HepG2 (cell line): ENCODE results near the gene CS. TPM values are rescaled to one million over a fixed set of nuclear protein-coding genes. Genes with fewer than 3 reads are reported as not detected.
A peak's percentile ranks its signal among the peaks of the same experiment; 100 is the strongest.

Experiments
- ATF7-NPFF ChIP-seq: sonication (generic); formaldehyde crosslinking; IDR thresholded peaks from 2 replicates; pipeline ENCODE4 v1.8.1; 2023; ENCODE audit warnings: mild to moderate bottlenecking, low read depth, missing genetic modification reagents, moderate library complexity
- IRF1 ChIP-seq: sonication (generic); formaldehyde crosslinking; IDR thresholded peaks from 2 replicates; pipeline ENCODE4 v1.4.0; 2020; ENCODE audit warnings: low read depth, mild to moderate bottlenecking, missing genetic modification reagents
- ISL2 ChIP-seq: sonication (generic); formaldehyde crosslinking; IDR thresholded peaks from 2 replicates; pipeline ENCODE4 v1.5.0; 2020; ENCODE audit warnings: missing genetic modification reagents
- MAZ ChIP-seq, 2 experiments: sonication (generic) in 1 of 2; formaldehyde crosslinking in 1 of 2; IDR thresholded peaks; 2 replicates each; pipeline versions ENCODE4 v1.5.0 to v1.6.1; 2012 to 2020; ENCODE audit warnings: low read depth in 2 of 2, mild to moderate bottlenecking in 2 of 2, borderline replicate concordance in 1 of 2, improper control_type of control experiment in 1 of 2, low read length in 1 of 2, missing genetic modification reagents in 1 of 2, moderate library complexity in 1 of 2
- POLR2A ChIP-seq, 2 experiments: IDR thresholded peaks; 2 replicates each; pipeline ENCODE4 v1.6.1; 2011; ENCODE audit warnings: low read depth in 2 of 2, low read length in 2 of 2, mild to moderate bottlenecking in 1 of 2, moderate library complexity in 1 of 2; ENCODE audit not compliant: insufficient read depth in 1 of 2
- RCOR2 ChIP-seq: IDR thresholded peaks from 2 replicates; pipeline ENCODE4 v1.6.1; 2016; ENCODE audit warnings: missing biosample characterization, missing genetic modification reagents
- SMAD9 ChIP-seq: sonication (generic); formaldehyde crosslinking; IDR thresholded peaks from 2 replicates; pipeline ENCODE4 v1.5.1; 2020; ENCODE audit warnings: mild to moderate bottlenecking, missing genetic modification reagents
- SP1 ChIP-seq, 2 experiments: fragments of 450-650 bp in 1 of 2; sonication (generic) in 1 of 2; formaldehyde crosslinking in 1 of 2; IDR thresholded peaks; 2 replicates each; pipeline versions ENCODE4 v1.4.0 to v1.6.1; 2016 to 2020; ENCODE audit warnings: missing genetic modification reagents in 1 of 2
- ZFY ChIP-seq: sonication (generic); formaldehyde crosslinking; IDR thresholded peaks from 2 replicates; pipeline ENCODE4 v1.4.0; 2020; ENCODE audit warnings: missing genetic modification reagents
- ZGPAT ChIP-seq: IDR thresholded peaks from 2 replicates; pipeline ENCODE4 v1.6.1; 2016; ENCODE audit warnings: mild to moderate bottlenecking
- ZNF124 ChIP-seq: sonication (generic); formaldehyde crosslinking; IDR thresholded peaks from 2 replicates; pipeline ENCODE4 v1.4.0; 2020; ENCODE audit warnings: missing genetic modification reagents
- ZNF138 ChIP-seq: sonication (generic); formaldehyde crosslinking; IDR thresholded peaks from 2 replicates; pipeline ENCODE4 v1.5.0; 2020; ENCODE audit warnings: mild to moderate bottlenecking, low read depth, missing genetic modification reagents
- ZNF317 ChIP-seq: sonication (generic); formaldehyde crosslinking; IDR thresholded peaks from 2 replicates; pipeline ENCODE4 v1.5.0; 2020; ENCODE audit warnings: mild to moderate bottlenecking, missing genetic modification reagents
- ZNF580 ChIP-seq: IDR thresholded peaks from 2 replicates; pipeline ENCODE4 v1.6.1; 2016; ENCODE audit warnings: low read depth, borderline replicate concordance
- polyA plus RNA-seq, 8 experiments: library from polyadenylated mRNA; depleted of rRNA in 3 of 8; stranded (reverse) in 7 of 8; unstranded in 1 of 8; fragments of >200 nt; fragmentation: Illumina TruSeq in 4 of 8; extraction: Trizol in 4 of 8; gene quantifications; 2 replicates each; pipeline versions ENCODE4 v1.2.1 to v1.2.3, GENCODE V29; 2011 to 2016; ENCODE audit warnings: low read depth in 4 of 8, missing spikeins in 1 of 8, mixed read lengths in 1 of 8; ENCODE audit not compliant: insufficient read depth in 1 of 8
- total RNA-seq, 5 experiments: library from RNA; depleted of rRNA; stranded (reverse); fragments of >200 nt; fragmentation: Illumina TruSeq; extraction: Trizol; gene quantifications; 2 replicates each; pipeline ENCODE4 v1.2.3, GENCODE V29; 2016; ENCODE audit warnings: low read depth in 1 of 5
- TF ChIP-seq, protein P1 (sequence below): sonication (generic); formaldehyde crosslinking; IDR thresholded peaks from 2 replicates; pipeline ENCODE4 v1.9.0; 2022; ENCODE audit warnings: missing genetic modification reagents, mild to moderate bottlenecking, borderline replicate concordance
- TF ChIP-seq, protein P2 (sequence below): sonication (generic); IDR thresholded peaks from 2 replicates; pipeline ENCODE4 v1.6.1; 2016; ENCODE audit warnings: low read depth, borderline replicate concordance
- TF ChIP-seq, protein P3 (sequence below): sonication (generic); formaldehyde crosslinking; IDR thresholded peaks from 2 replicates; pipeline ENCODE4 v1.4.0; 2020; ENCODE audit warnings: missing genetic modification reagents

CS gene
- total and polyA plus RNA-seq, 2 of the 13 experiments (the other 11 are each of a cell fraction or from before 2014, with no cell fraction given): 173 to 175 TPM

DNA sequence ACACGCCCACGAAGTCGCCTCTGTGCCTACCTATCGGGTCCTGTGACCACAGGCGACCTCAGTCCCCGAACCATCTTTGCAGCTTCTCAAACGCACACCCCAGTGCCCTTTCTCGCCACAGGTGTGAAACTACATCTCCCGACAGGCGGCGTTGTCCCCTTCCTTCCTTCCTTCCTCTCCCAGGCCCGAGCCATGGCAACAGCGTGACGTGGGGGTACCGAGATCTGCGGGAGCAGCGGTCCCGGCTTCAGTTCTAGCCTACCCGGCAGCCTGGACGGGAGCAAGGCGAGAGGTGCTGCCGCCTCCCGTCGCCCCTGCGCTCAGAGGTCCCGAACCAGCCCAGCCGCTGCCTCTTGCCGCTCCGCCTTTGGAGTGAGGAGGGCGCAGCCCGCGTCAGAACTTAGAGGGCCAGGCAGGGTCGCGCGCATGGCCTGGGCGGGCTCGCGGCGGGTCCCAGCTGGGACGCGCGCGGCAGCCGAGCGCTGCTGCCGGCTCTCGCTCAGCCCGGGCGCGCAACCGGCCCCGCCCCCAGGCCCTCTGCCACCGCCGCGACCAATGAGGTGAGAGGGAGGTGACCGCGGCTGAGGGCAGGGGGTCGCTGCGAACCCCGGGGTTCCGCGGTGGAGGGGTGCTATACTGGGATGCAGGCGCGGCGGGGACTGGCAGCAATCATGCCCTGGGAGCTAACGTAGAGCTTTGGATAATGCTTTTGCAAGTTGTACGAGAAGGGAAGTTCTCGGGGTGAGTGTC, 33.3 kb downstream of the CS start, which contains the start of gene COQ10A (continued):
- TF ChIP-seq ZNF124: peak; percentile 75; the same call in 1 of the 2 replicates
- TF ChIP-seq SMAD9 (CRISPR knock-in tag): no peak
- peak; percentile 37; the same call in 1 of the 2 replicates for TF ChIP-seq RCOR2 (CRISPR knock-in tag)
- TF ChIP-seq MAZ (IDR thresholded peaks at IDR 0.05; ENCODE audit: borderline replicate concordance, low read depth, low read length): no peak
- peak; percentile 82 for TF ChIP-seq MAZ (CRISPR knock-in tag; IDR thresholded peaks at IDR 0.05; ENCODE audit: low read depth)
- TF ChIP-seq POLR2A (IDR thresholded peaks at IDR 0.05; ENCODE audit: insufficient read depth in 1 of 2, low read depth in 2 of 2, low read length in 2 of 2): peak; percentile 90 to 92
- TF ChIP-seq, protein P1, sequence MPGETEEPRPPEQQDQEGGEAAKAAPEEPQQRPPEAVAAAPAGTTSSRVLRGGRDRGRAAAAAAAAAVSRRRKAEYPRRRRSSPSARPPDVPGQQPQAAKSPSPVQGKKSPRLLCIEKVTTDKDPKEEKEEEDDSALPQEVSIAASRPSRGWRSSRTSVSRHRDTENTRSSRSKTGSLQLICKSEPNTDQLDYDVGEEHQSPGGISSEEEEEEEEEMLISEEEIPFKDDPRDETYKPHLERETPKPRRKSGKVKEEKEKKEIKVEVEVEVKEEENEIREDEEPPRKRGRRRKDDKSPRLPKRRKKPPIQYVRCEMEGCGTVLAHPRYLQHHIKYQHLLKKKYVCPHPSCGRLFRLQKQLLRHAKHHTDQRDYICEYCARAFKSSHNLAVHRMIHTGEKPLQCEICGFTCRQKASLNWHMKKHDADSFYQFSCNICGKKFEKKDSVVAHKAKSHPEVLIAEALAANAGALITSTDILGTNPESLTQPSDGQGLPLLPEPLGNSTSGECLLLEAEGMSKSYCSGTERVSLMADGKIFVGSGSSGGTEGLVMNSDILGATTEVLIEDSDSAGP (CRISPR knock-in tag): peak; percentile 84
- TF ChIP-seq ZNF580: peak; percentile 44; the same call in 1 of the 2 replicates
- TF ChIP-seq ZNF317: 0 out of 2 replicates have a peak, but pooled peaks have one; percentile 35
- TF ChIP-seq, protein P2, sequence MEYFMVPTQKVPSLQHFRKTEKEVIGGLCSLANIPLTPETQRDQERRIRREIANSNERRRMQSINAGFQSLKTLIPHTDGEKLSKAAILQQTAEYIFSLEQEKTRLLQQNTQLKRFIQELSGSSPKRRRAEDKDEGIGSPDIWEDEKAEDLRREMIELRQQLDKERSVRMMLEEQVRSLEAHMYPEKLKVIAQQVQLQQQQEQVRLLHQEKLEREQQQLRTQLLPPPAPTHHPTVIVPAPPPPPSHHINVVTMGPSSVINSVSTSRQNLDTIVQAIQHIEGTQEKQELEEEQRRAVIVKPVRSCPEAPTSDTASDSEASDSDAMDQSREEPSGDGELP: peak; percentile 84; the same call in 1 of the 2 replicates
- TF ChIP-seq ZFY (CRISPR knock-in tag): peak; percentile 90
- peak; percentile 83; the same call in 1 of the 2 replicates for TF ChIP-seq ZGPAT (CRISPR knock-in tag)
- TF ChIP-seq, protein P3, sequence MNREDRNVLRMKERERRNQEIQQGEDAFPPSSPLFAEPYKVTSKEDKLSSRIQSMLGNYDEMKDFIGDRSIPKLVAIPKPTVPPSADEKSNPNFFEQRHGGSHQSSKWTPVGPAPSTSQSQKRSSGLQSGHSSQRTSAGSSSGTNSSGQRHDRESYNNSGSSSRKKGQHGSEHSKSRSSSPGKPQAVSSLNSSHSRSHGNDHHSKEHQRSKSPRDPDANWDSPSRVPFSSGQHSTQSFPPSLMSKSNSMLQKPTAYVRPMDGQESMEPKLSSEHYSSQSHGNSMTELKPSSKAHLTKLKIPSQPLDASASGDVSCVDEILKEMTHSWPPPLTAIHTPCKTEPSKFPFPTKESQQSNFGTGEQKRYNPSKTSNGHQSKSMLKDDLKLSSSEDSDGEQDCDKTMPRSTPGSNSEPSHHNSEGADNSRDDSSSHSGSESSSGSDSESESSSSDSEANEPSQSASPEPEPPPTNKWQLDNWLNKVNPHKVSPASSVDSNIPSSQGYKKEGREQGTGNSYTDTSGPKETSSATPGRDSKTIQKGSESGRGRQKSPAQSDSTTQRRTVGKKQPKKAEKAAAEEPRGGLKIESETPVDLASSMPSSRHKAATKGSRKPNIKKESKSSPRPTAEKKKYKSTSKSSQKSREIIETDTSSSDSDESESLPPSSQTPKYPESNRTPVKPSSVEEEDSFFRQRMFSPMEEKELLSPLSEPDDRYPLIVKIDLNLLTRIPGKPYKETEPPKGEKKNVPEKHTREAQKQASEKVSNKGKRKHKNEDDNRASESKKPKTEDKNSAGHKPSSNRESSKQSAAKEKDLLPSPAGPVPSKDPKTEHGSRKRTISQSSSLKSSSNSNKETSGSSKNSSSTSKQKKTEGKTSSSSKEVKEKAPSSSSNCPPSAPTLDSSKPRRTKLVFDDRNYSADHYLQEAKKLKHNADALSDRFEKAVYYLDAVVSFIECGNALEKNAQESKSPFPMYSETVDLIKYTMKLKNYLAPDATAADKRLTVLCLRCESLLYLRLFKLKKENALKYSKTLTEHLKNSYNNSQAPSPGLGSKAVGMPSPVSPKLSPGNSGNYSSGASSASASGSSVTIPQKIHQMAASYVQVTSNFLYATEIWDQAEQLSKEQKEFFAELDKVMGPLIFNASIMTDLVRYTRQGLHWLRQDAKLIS (CRISPR knock-in tag): peak; percentile 35; the same call in 1 of the 2 replicates
- no peak for TF ChIP-seq ZNF138 (CRISPR knock-in tag)
- 0 out of 2 replicates have a peak, but pooled peaks have one; percentile 54 for TF ChIP-seq IRF1 (CRISPR knock-in tag)
- TF ChIP-seq ISL2 (CRISPR knock-in tag): peak; percentile 40
- TF ChIP-seq SP1 (IDR thresholded peaks at IDR 0.05): no peak
- peak; percentile 30; the same call in 1 of the 2 replicates for TF ChIP-seq SP1 (CRISPR knock-in tag; IDR thresholded peaks at IDR 0.05)
- TF ChIP-seq ATF7-NPFF (CRISPR knock-in tag): peak; percentile 95
